Activated CD8-positive, alpha-beta memory T cell treated with anti-CD3 and anti-CD28 coated beads, Interleukin-2, amount 50 U/mL, for 24 hours (primary cell): ENCODE results near the gene SMARCD1.

Experiments used
- DNase-seq: peaks from one replicate; pipeline ENCODE4 v3.0.0-alpha.2; 2020; ENCODE audit errors: extremely low read depth

Gene SMARCD1

GRCh38 chr12:50084775-50085614, at the start of gene SMARCD1:
Gene SMARCD1, plus strand, starts transcription at chr12:50085342. Its CDS starts 28 bp downstream, at chr12:50085370.
- DNase-seq = peak; percentile 68

- no peak for DNase-seq
Observed at GRCh38 chr12:50038336-50038735, 46.8 kb upstream of the SMARCD1 start.

GRCh38 chr12:50039151-50039835, 45.8 kb upstream of the SMARCD1 start:
- peak; percentile 74 for DNase-seq

- DNase-seq = no peak
Observed at GRCh38 chr12:50040657-50041056, 44.5 kb upstream of the SMARCD1 start.

- no peak for DNase-seq
Observed at GRCh38 chr12:50041062-50041860, 43.9 kb upstream of the SMARCD1 start.

- no peak for DNase-seq
Observed at GRCh38 chr12:50041962-50042361, 43.2 kb upstream of the SMARCD1 start.

GRCh38 chr12:50042693-50043092, 42.4 kb upstream of the SMARCD1 start:
- DNase-seq = no peak

GRCh38 chr12:50043308-50043707, 41.8 kb upstream of the SMARCD1 start:
- DNase-seq = no peak

GRCh38 chr12:50043854-50044253, 41.3 kb upstream of the SMARCD1 start:
- DNase-seq = no peak

GRCh38 chr12:50047693-50048250, 37.4 kb upstream of the SMARCD1 start:
- DNase-seq = no peak

- no peak for DNase-seq
Observed at GRCh38 chr12:50049254-50050118, 35.7 kb upstream of the SMARCD1 start.

- DNase-seq = no peak
Observed at GRCh38 chr12:50050119-50050385, 35.1 kb upstream of the SMARCD1 start.

GRCh38 chr12:50050410-50051098, 34.6 kb upstream of the SMARCD1 start:
- no peak for DNase-seq

GRCh38 chr12:50051101-50051806, 33.9 kb upstream of the SMARCD1 start:
- no peak for DNase-seq

- DNase-seq = no peak
Observed at GRCh38 chr12:50052544-50052943, 32.6 kb upstream of the SMARCD1 start.

- DNase-seq = no peak
Observed at GRCh38 chr12:50052964-50053363, 32.2 kb upstream of the SMARCD1 start.

GRCh38 chr12:50053583-50053982, 31.6 kb upstream of the SMARCD1 start:
- no peak for DNase-seq

- DNase-seq = no peak
Observed at GRCh38 chr12:50055831-50056638, 29.1 kb upstream of the SMARCD1 start.

- no peak for DNase-seq
Observed at GRCh38 chr12:50056639-50056976, 28.5 kb upstream of the SMARCD1 start.
